Measurements from ENCODE around the gene PRKCQ. TPM values are rescaled to one million over a fixed set of nuclear protein-coding genes. Genes with fewer than 3 reads are reported as not detected.

PRKCQ gene
- total RNA-seq, 1 donor from 2014 or later: 2.1 TPM

DNA sequence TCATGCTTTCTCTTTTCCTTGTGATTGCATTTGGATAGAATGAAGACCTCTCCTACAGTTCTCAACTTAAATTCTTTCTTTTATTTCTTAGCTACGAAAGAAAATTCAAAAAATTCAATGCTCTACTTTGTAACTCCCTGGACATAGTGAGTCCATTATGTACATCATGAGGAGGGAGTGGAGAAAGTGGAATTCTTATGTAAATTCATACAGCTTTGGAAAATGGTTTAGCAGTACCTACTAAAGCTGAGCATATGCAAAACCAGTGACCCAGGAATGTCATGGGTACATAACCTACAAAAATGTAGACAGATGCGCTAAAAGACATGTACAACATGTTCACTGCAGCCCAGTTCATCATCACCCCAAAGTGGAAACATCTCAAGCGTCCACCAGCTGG is 8.8 kb upstream of the PRKCQ start:
- Mint-ChIP-seq H3K27me3 (ENCODE audit: low read depth, unreplicated experiment) (no peaks in the 10 kb centered on the region), H3K27ac (ENCODE audit: unreplicated experiment) (no peak overlapping the region), H3K4me1 (ENCODE audit: low read depth, unreplicated experiment) (peaks cover 6% of the 10 kb centered on the region), H3K4me3 (ENCODE audit: unreplicated experiment) (no peak overlapping the region), H3K9me3 (ENCODE audit: unreplicated experiment) (no peaks in the 10 kb centered on the region), H3K36me3 (ENCODE audit: low read depth, unreplicated experiment) (peaks cover 2% of the 10 kb centered on the region)
- H3K4me2 ChIP-seq (ENCODE audit: low read length): no peak overlapping the region
- no peak overlapping the region for H3K9ac ChIP-seq (ENCODE audit: low read length)
- no peak overlapping the region for H3K27ac ChIP-seq (ENCODE audit: low read depth, low read length)
- no peak for FAIRE-seq
- no peaks in the 10 kb centered on the region for H3K9me3 ChIP-seq (ENCODE audit: insufficient read depth, low read depth, low read length)
- H3K79me2 ChIP-seq (ENCODE audit: insufficient read depth, low read length): no peaks in the 10 kb centered on the region
- TF ChIP-seq, protein P1, sequence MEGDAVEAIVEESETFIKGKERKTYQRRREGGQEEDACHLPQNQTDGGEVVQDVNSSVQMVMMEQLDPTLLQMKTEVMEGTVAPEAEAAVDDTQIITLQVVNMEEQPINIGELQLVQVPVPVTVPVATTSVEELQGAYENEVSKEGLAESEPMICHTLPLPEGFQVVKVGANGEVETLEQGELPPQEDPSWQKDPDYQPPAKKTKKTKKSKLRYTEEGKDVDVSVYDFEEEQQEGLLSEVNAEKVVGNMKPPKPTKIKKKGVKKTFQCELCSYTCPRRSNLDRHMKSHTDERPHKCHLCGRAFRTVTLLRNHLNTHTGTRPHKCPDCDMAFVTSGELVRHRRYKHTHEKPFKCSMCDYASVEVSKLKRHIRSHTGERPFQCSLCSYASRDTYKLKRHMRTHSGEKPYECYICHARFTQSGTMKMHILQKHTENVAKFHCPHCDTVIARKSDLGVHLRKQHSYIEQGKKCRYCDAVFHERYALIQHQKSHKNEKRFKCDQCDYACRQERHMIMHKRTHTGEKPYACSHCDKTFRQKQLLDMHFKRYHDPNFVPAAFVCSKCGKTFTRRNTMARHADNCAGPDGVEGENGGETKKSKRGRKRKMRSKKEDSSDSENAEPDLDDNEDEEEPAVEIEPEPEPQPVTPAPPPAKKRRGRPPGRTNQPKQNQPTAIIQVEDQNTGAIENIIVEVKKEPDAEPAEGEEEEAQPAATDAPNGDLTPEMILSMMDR (IDR thresholded peaks at IDR 0.05; ENCODE audit: insufficient read depth, low read depth, low read length): no peak
- TF ChIP-seq EZH2 (IDR thresholded peaks at IDR 0.05; ENCODE audit: insufficient read depth, low read length): no peak
- no peak overlapping the region for H2AFZ ChIP-seq (ENCODE audit: low read depth, low read length)
- H3K4me1 ChIP-seq (ENCODE audit: insufficient read depth, low read length): no peaks in the 10 kb centered on the region
- H3K4me3 ChIP-seq (ENCODE audit: insufficient read depth, low read depth, low read length): no peak overlapping the region
- no peaks in the 10 kb centered on the region for H3K27me3 ChIP-seq (ENCODE audit: insufficient read depth, low read length)
- H3K36me3 ChIP-seq (ENCODE audit: insufficient read depth, low read length): no peaks in the 10 kb centered on the region
- no peaks in the 10 kb centered on the region for H4K20me1 ChIP-seq (ENCODE audit: insufficient read depth, low read length)
- DNase-seq (ENCODE audit: low read depth): no peak

DNA sequence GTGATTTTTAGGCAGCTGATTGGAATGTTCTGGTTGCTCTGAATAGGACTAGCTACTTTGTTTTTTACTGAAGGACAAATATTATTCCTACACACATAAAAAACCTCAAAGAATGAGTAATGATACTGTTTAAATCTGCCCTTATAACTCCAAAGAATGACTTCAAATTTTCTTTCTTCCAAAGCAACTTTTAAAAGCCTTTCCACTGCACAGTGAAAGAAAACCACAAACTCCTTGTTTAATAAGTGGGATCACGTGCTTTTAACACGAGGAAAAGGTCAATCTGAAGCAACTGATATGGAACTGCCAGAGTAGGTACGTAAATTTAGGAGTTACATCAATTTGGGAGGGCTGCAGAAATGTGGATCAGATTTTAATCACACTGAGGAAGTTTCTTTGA is 8.0 kb upstream of the PRKCQ start:
- no peaks in the 10 kb centered on the region for H3K36me3 ChIP-seq (ENCODE audit: insufficient read depth, low read length)
- no peak overlapping the region for H3K27ac ChIP-seq (ENCODE audit: low read depth, low read length)
- DNase-seq (ENCODE audit: low read depth): no peak
- no peaks in the 10 kb centered on the region for H3K4me1 Mint-ChIP-seq (ENCODE audit: low read depth, unreplicated experiment)
- H3K4me2 ChIP-seq (ENCODE audit: low read length): no peak overlapping the region
- H3K36me3 Mint-ChIP-seq (ENCODE audit: low read depth, unreplicated experiment): peaks cover 5% of the 10 kb centered on the region
- H3K27ac Mint-ChIP-seq (ENCODE audit: unreplicated experiment): no peak overlapping the region
- H3K27me3 Mint-ChIP-seq (ENCODE audit: low read depth, unreplicated experiment): no peaks in the 10 kb centered on the region
- H3K9me3 ChIP-seq (ENCODE audit: insufficient read depth, low read depth, low read length): no peaks in the 10 kb centered on the region
- H4K20me1 ChIP-seq (ENCODE audit: insufficient read depth, low read length): no peaks in the 10 kb centered on the region
- no peaks in the 10 kb centered on the region for H3K4me1 ChIP-seq (ENCODE audit: insufficient read depth, low read length)
- no peaks in the 10 kb centered on the region for H3K79me2 ChIP-seq (ENCODE audit: insufficient read depth, low read length)
- no peak overlapping the region for H3K9ac ChIP-seq (ENCODE audit: low read length)
- H3K27me3 ChIP-seq (ENCODE audit: insufficient read depth, low read length): no peaks in the 10 kb centered on the region
- H3K4me3 Mint-ChIP-seq (ENCODE audit: unreplicated experiment): no peak overlapping the region
- H2AFZ ChIP-seq (ENCODE audit: low read depth, low read length): no peak overlapping the region
- no peak overlapping the region for H3K4me3 ChIP-seq (ENCODE audit: insufficient read depth, low read depth, low read length)
- no peaks in the 10 kb centered on the region for H3K9me3 Mint-ChIP-seq (ENCODE audit: unreplicated experiment)
- no peak for FAIRE-seq
- TF ChIP-seq EZH2 (IDR thresholded peaks at IDR 0.05; ENCODE audit: insufficient read depth, low read length): no peak
- TF ChIP-seq, protein P1 (IDR thresholded peaks at IDR 0.05; ENCODE audit: insufficient read depth, low read depth, low read length): no peak

DNA sequence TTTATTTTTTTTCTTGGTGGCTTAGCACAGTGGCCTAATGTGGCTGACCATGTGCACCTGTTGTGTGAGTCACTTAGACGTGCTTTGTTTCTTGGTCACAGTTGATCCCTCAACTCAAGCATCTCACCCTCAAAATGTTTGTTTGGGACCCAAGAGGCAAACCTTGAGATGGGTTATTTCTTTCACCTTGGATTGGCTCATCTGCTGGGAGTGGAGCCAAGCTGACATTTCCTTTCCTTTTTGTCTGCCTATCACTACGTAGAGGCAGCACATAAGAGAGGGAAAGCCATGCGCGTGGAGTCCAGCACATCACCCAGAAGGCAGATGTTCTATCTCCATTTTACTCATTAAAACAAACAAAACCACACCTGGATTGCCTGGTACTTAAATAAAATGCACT is 6.4 kb upstream of the PRKCQ start:
- FAIRE-seq (no peak), DNase-seq (ENCODE audit: low read depth) (no peak)
- H3K27ac ChIP-seq (ENCODE audit: low read depth, low read length): no peak overlapping the region
- Mint-ChIP-seq H3K36me3 (ENCODE audit: low read depth, unreplicated experiment) (peaks cover 6% of the 10 kb centered on the region), H3K9me3 (ENCODE audit: unreplicated experiment) (no peaks in the 10 kb centered on the region), H3K4me1 (ENCODE audit: low read depth, unreplicated experiment) (no peaks in the 10 kb centered on the region), H3K4me3 (ENCODE audit: unreplicated experiment) (no peak overlapping the region), H3K27me3 (ENCODE audit: low read depth, unreplicated experiment) (no peaks in the 10 kb centered on the region), H3K27ac (ENCODE audit: unreplicated experiment) (no peak overlapping the region)
- H3K27me3 ChIP-seq (ENCODE audit: insufficient read depth, low read length): no peaks in the 10 kb centered on the region
- no peak overlapping the region for H3K4me3 ChIP-seq (ENCODE audit: insufficient read depth, low read depth, low read length)
- no peak overlapping the region for H3K9ac ChIP-seq (ENCODE audit: low read length)
- H2AFZ ChIP-seq (ENCODE audit: low read depth, low read length): no peak overlapping the region
- no peaks in the 10 kb centered on the region for H3K36me3 ChIP-seq (ENCODE audit: insufficient read depth, low read length)
- no peaks in the 10 kb centered on the region for H4K20me1 ChIP-seq (ENCODE audit: insufficient read depth, low read length)
- no peaks in the 10 kb centered on the region for H3K9me3 ChIP-seq (ENCODE audit: insufficient read depth, low read depth, low read length)
- no peaks in the 10 kb centered on the region for H3K79me2 ChIP-seq (ENCODE audit: insufficient read depth, low read length)
- TF ChIP-seq, protein P1 (IDR thresholded peaks at IDR 0.05; ENCODE audit: insufficient read depth, low read depth, low read length): no peak
- TF ChIP-seq EZH2 (IDR thresholded peaks at IDR 0.05; ENCODE audit: insufficient read depth, low read length): no peak
- no peak overlapping the region for H3K4me2 ChIP-seq (ENCODE audit: low read length)
- H3K4me1 ChIP-seq (ENCODE audit: insufficient read depth, low read length): no peaks in the 10 kb centered on the region
